OCI-LY1 (cell line): ENCODE results near the gene ANLN.
"Not testable (repeated sequence)": the region's sequence is repeated elsewhere in the genome, so short reads cannot be mapped to it uniquely, and the experiment has no call there.

ENCODE experiments used
- H2AFZ ChIP-seq: fragments of 200-600 bp; sonication (generic), shearing (Covaris generic); 2 replicates; pipeline ENCODE4 v1.6.0; 2014; ENCODE audit warnings: antibody characterized with exemption, mild to moderate bottlenecking, low read length
- H3F3A ChIP-seq: fragments of 200-600 bp; sonication (generic), shearing (Covaris generic); 2 replicates; pipeline ENCODE4 v1.6.0; 2014; ENCODE audit warnings: mild to moderate bottlenecking, antibody characterized with exemption, low read length, moderate library complexity; ENCODE audit not compliant: insufficient read depth
- H3K27ac ChIP-seq: fragments of 200-600 bp; sonication (generic); 2 replicates; pipeline ENCODE4 v1.5.1; 2014; ENCODE audit warnings: low read length, mixed run types, mild to moderate bottlenecking, low read depth; ENCODE audit not compliant: poor library complexity, severe bottlenecking
- H3K27me3 ChIP-seq: fragments of 200-600 bp; sonication (generic); 2 replicates; pipeline ENCODE4 v1.6.0; 2014; ENCODE audit warnings: antibody characterized with exemption, mild to moderate bottlenecking, low read length, moderate library complexity; ENCODE audit not compliant: insufficient read depth
- H3K36me3 ChIP-seq: fragments of 200-600 bp; sonication (generic); 2 replicates; pipeline ENCODE4 v1.6.1; 2014; ENCODE audit warnings: mild to moderate bottlenecking, antibody characterized with exemption, low read length, moderate library complexity, mixed read lengths; ENCODE audit not compliant: insufficient read depth
- H3K4me1 ChIP-seq: fragments of 200-600 bp; sonication (generic); 2 replicates; pipeline ENCODE4 v1.5.1; 2014; ENCODE audit warnings: mild to moderate bottlenecking, low read length, moderate library complexity; ENCODE audit not compliant: insufficient read depth, severe bottlenecking
- H3K4me2 ChIP-seq: fragments of 200-600 bp; sonication (generic), shearing (Covaris generic); 2 replicates; pipeline ENCODE4 v1.6.1; 2014; ENCODE audit warnings: low read length
- H3K4me3 ChIP-seq: fragments of 200-600 bp; sonication (generic); 2 replicates; pipeline ENCODE4 v1.5.1; 2014; ENCODE audit warnings: low read length, low read depth, mild to moderate bottlenecking, mixed read lengths; ENCODE audit not compliant: poor library complexity, severe bottlenecking
- H3K79me2 ChIP-seq: fragments of 200-600 bp; shearing (Covaris generic); 2 replicates; pipeline ENCODE4 v1.6.1; 2016; ENCODE audit warnings: mixed run types, low read length, mixed read lengths; ENCODE audit not compliant: insufficient read depth
- H3K9ac ChIP-seq: fragments of 200-600 bp; sonication (generic), shearing (Covaris generic); 2 replicates; pipeline ENCODE4 v1.6.1; 2014; ENCODE audit warnings: mild to moderate bottlenecking, low read length, mixed read lengths
- H3K9me2 ChIP-seq: fragments of 200-600 bp; sonication (generic), shearing (Covaris generic); 2 replicates; pipeline ENCODE4 v1.6.1; 2014; ENCODE audit warnings: low read depth, mild to moderate bottlenecking, low read length, mixed read lengths
- H3K9me3 ChIP-seq: fragments of 200-600 bp; shearing (Covaris generic); 2 replicates; pipeline ENCODE4 v1.6.1; 2014; ENCODE audit warnings: low read length, mixed read lengths
- H4K20me1 ChIP-seq: fragments of 200-600 bp; sonication (generic), shearing (Covaris generic); 2 replicates; pipeline ENCODE4 v1.6.0; 2016; ENCODE audit warnings: mild to moderate bottlenecking, low read length; ENCODE audit not compliant: insufficient read depth
- CTCF ChIP-seq: fragments of 200-600 bp; sonication (generic), shearing (Covaris generic); IDR thresholded peaks from 2 replicates; pipeline ENCODE4 v1.5.1; 2017; ENCODE audit warnings: mild to moderate bottlenecking, antibody characterized with exemption, low read length, moderate library complexity, mixed read lengths
- EZH2 ChIP-seq: fragments of 200-600 bp; sonication (generic), shearing (Covaris generic); IDR thresholded peaks from 2 replicates; pipeline ENCODE4 v1.8.0; 2017; ENCODE audit warnings: borderline replicate concordance, mixed run types, mild to moderate bottlenecking, antibody characterized with exemption, low read length, moderate library complexity, mixed read lengths

The ANLN gene

DNA sequence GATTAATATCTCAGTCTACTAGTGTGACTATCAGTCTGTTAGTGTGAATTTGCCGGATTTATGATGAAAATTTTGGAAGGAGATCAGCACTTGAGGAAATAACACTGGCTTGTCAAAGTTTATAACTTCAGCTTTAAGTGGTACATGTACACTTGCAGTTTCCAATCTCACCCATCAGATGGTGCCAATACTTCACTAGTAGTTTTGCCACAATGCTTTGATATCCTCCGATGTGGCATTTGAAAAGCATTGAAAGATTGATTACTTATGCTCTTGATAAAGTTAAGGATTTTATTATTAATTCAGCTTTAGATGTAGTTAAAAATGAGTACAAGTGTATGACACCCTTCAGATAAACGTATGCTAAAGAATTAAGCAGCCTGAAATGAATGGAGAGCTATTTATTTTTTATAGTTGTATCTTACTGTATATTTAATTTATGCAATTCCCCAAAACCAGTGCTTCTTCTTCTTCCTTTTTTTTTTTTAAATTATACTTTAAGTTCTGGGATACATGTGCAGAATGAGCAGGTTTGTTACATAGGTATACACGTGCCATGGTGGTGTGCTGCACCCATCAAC lies 98.2 kb downstream of the ANLN start:
- Histone ChIP-seq H3K4me3 (no peak overlapping the region), H3K4me2 (no peak overlapping the region), H3K9me2 (no peaks in the 10 kb centered on the region), H3K27me3 (no peaks in the 10 kb centered on the region), H4K20me1 (no peaks in the 10 kb centered on the region), H3K9ac (no peak overlapping the region), H3K36me3 (no peaks in the 10 kb centered on the region), H3K79me2 (no peaks in the 10 kb centered on the region), H3K4me1 (no peaks in the 10 kb centered on the region), H3K9me3 (no peaks in the 10 kb centered on the region), H2AFZ (no peak overlapping the region), H3F3A (no peaks in the 10 kb centered on the region), H3K27ac (no peak overlapping the region)
- TF ChIP-seq EZH2: no peak
- peak; percentile 81 for TF ChIP-seq CTCF

GRCh38 chr7:36488672-36489071 lies 99.0 kb downstream of the ANLN start:
- not testable (repeated sequence) for H3K27me3 ChIP-seq, H4K20me1 ChIP-seq, H3K9ac ChIP-seq, H3F3A ChIP-seq, H3K4me2 ChIP-seq, H3K27ac ChIP-seq, H3K4me3 ChIP-seq, H3K79me2 ChIP-seq, H3K36me3 ChIP-seq, H2AFZ ChIP-seq, H3K9me3 ChIP-seq, H3K9me2 ChIP-seq, H3K4me1 ChIP-seq

DNA sequence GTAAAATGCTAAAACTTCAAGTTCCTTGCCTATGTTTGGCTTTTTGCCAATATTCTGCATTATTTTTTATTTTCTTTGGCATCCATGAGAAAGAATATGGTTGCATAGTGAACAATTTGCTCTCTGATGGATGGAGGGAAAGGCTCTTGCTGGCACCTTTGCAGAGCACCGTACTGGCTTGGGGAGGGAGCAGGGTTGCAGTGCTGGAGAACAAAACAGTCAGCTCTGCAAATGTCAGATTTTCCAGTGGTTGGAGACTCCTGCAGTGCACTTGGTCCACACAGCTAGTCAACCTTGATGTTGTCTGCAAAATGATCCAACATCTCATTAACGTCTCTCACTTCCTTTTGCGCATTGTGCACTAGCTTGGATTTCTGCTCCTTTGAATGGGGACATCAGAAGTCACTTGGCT lies 100.8 kb downstream of the ANLN start:
- TF ChIP-seq CTCF: no peak
- TF ChIP-seq EZH2: no peak
- no peak overlapping the region for H3K4me3 ChIP-seq
- no peak overlapping the region for H3K27ac ChIP-seq
- H3K36me3 ChIP-seq: no peaks in the 10 kb centered on the region
- no peaks in the 10 kb centered on the region for H3K4me1 ChIP-seq
- no peaks in the 10 kb centered on the region for H3K27me3 ChIP-seq
- H4K20me1 ChIP-seq: no peaks in the 10 kb centered on the region
- H3F3A ChIP-seq: no peaks in the 10 kb centered on the region
- H3K9ac ChIP-seq: no peak overlapping the region
- H3K79me2 ChIP-seq: no peaks in the 10 kb centered on the region
- no peaks in the 10 kb centered on the region for H3K9me3 ChIP-seq
- H2AFZ ChIP-seq: no peak overlapping the region
- no peak overlapping the region for H3K4me2 ChIP-seq
- H3K9me2 ChIP-seq: no peaks in the 10 kb centered on the region

DNA sequence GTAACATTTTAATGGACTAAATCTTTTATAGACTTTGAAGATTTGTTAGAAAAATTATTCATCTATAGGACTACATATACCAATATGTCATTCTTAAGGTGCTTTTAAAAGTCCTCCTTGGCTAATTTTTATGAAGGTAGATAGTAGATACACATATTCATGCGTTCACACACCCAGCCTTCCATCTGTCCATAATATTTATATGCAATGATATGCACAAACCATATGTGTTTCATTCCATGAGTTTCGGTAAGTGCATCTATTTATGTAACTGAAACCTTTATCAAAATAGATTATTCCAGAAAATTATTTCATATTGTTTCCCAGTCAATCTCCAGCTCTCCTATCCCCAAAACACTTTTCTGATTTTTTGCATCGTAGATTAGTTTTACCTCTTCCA lies 101.7 kb downstream of the ANLN start:
- Histone ChIP-seq H3K4me3 (no peak overlapping the region), H3F3A (no peaks in the 10 kb centered on the region), H3K79me2 (no peaks in the 10 kb centered on the region), H2AFZ (no peak overlapping the region), H3K4me2 (no peak overlapping the region), H3K27ac (no peak overlapping the region), H3K27me3 (no peaks in the 10 kb centered on the region), H3K9me2 (no peaks in the 10 kb centered on the region), H3K9me3 (no peaks in the 10 kb centered on the region), H3K36me3 (no peaks in the 10 kb centered on the region), H4K20me1 (no peaks in the 10 kb centered on the region), H3K4me1 (no peaks in the 10 kb centered on the region), H3K9ac (no peak overlapping the region)
- TF ChIP-seq CTCF (no peak), EZH2 (no peak)
